Endothelial cell of umbilical vein (primary cell): ENCODE data around the gene CRYL1. TPM values are rescaled to one million over a fixed set of nuclear protein-coding genes. Genes with fewer than 3 reads are reported as not detected.

Experiments used
- BruUV-seq: library from RNA; stranded (reverse); fragments of 400-500 nt; replicated peaks from 2 replicates; lab custom pipeline; 2021; lab: Mats Ljungman, UMichigan
- CTCF ChIA-PET: fragments of 300-600, 350-600 bp; sonication (Branson Sonifier 250); formaldehyde crosslinking; loops from one replicate; lab custom pipeline; 2021; ENCODE audit warnings: antibody characterized with exemption, inconsistent platforms; lab: Charles Lee
- POLR2A ChIA-PET: fragments of 300-600, 350-600 bp; sonication (Branson Sonifier 250); formaldehyde crosslinking; loops from one replicate; lab custom pipeline; 2021; ENCODE audit warnings: antibody characterized with exemption, inconsistent platforms; lab: Charles Lee
- DNase-seq: peaks from one replicate; pipeline ENCODE4 v3.0.0-alpha.2; 2011; ENCODE audit warnings: low read depth, low spot score
- FAIRE-seq: peaks from 2 replicates; lab custom pipeline; 2011; peaks lifted over from hg19 to GRCh38; lab: Jason Lieb, UNC
- H2AFZ ChIP-seq: 2 replicates; pipeline ENCODE4 v1.6.0; 2012; ENCODE audit warnings: low read depth, low read length, control low read depth, inconsistent platforms
- H3K27ac ChIP-seq: 2 replicates; pipeline ENCODE4 v1.5.1; 2011; ENCODE audit warnings: low read depth, mild to moderate bottlenecking, control low read depth, low read length, moderate library complexity; ENCODE audit not compliant: insufficient read depth
- H3K27me3 ChIP-seq, 2 experiments: 2 replicates each; pipeline versions ENCODE4 v1.6.0 to v1.6.1; 2011; ENCODE audit warnings: low read length in 2 of 2, mixed read lengths in 1 of 2; ENCODE audit not compliant: control insufficient read depth in 2 of 2, insufficient read depth in 2 of 2
- H3K36me3 ChIP-seq, 2 experiments: 2 replicates in 1 of 2; 3 replicates in 1 of 2; pipeline ENCODE4 v1.5.1; 2011; ENCODE audit warnings: low read length in 2 of 2, mild to moderate bottlenecking in 1 of 2, moderate library complexity in 1 of 2; ENCODE audit not compliant: control insufficient read depth in 2 of 2, insufficient read depth in 2 of 2; ENCODE audit errors: extremely low read depth in 1 of 2
- H3K4me1 ChIP-seq: 3 replicates; pipeline ENCODE4 v1.5.1; 2011; ENCODE audit warnings: mild to moderate bottlenecking, low read length; ENCODE audit not compliant: control insufficient read depth, insufficient read depth; ENCODE audit errors: extremely low read depth
- H3K4me2 ChIP-seq: 2 replicates; pipeline ENCODE4 v1.6.1; 2011; ENCODE audit warnings: low read length, control low read depth, mixed read lengths; ENCODE audit not compliant: insufficient read depth
- H3K4me3 ChIP-seq, 3 experiments: fragments of 200-600 bp in 1 of 3; sonication (generic), shearing (Covaris generic) in 1 of 3; replicated peaks in 1 of 3; 2 replicates each; pipeline ENCODE4 v1.5.1; 2011 to 2016; ENCODE audit warnings: control low read depth in 3 of 3, low read length in 3 of 3, mild to moderate bottlenecking in 2 of 3, inconsistent platforms in 1 of 3, low read depth in 1 of 3, moderate library complexity in 1 of 3; ENCODE audit not compliant: insufficient read depth in 1 of 3
- H3K79me2 ChIP-seq: 2 replicates; pipeline ENCODE4 v1.6.0; 2012; ENCODE audit warnings: low read length, inconsistent platforms; ENCODE audit not compliant: control insufficient read depth, insufficient read depth
- H3K9ac ChIP-seq: replicated peaks from 2 replicates; pipeline ENCODE3; 2011; ENCODE audit warnings: low read length, control low read depth; ENCODE audit not compliant: insufficient read depth; ENCODE audit errors: extremely low read depth
- H3K9me1 ChIP-seq: replicated peaks from 3 replicates; pipeline ENCODE4 v1.6.0; 2011; ENCODE audit warnings: mild to moderate bottlenecking, low read length; ENCODE audit not compliant: control insufficient read depth, insufficient read depth; ENCODE audit errors: extremely low read depth
- H3K9me3 ChIP-seq: replicated peaks from 2 replicates; pipeline ENCODE4 v1.5.1; 2012; ENCODE audit warnings: low read length, inconsistent platforms; ENCODE audit not compliant: control insufficient read depth, insufficient read depth
- H4K20me1 ChIP-seq: replicated peaks from 2 replicates; pipeline ENCODE3; 2011; ENCODE audit warnings: mild to moderate bottlenecking, low read length; ENCODE audit not compliant: control insufficient read depth, insufficient read depth; ENCODE audit errors: extremely low read depth
- EZH2 ChIP-seq: IDR thresholded peaks from 2 replicates; pipeline ENCODE4 v1.6.1; 2012; ENCODE audit warnings: borderline replicate concordance, low read depth, mild to moderate bottlenecking, moderate library complexity, low read length, inconsistent platforms; ENCODE audit not compliant: severe bottlenecking
- FOS ChIP-seq: IDR thresholded peaks from 2 replicates; pipeline ENCODE4 v1.6.1; 2011; ENCODE audit warnings: mild to moderate bottlenecking, low read length, moderate library complexity, borderline replicate concordance; ENCODE audit not compliant: insufficient read depth
- GATA2 ChIP-seq: IDR thresholded peaks from 2 replicates; pipeline ENCODE4 v1.7.0; 2011; ENCODE audit warnings: low read depth, mild to moderate bottlenecking, moderate library complexity, mixed read lengths, low read length; ENCODE audit not compliant: insufficient read length, insufficient read depth
- JUN ChIP-seq: IDR thresholded peaks from 2 replicates; pipeline ENCODE4 v1.6.1; 2011; ENCODE audit warnings: borderline replicate concordance, low read depth; ENCODE audit not compliant: insufficient read length, insufficient read depth
- MYC ChIP-seq: IDR thresholded peaks from one replicate; pipeline ENCODE4 v1.6.1; 2011; ENCODE audit warnings: mild to moderate bottlenecking, low read depth, low read length
- POLR2A ChIP-seq: IDR thresholded peaks from 2 replicates; pipeline ENCODE4 v1.6.1; 2012; ENCODE audit warnings: low read depth, mild to moderate bottlenecking, control low read depth, low read length
- POLR2AphosphoS5 ChIP-seq: IDR thresholded peaks from 2 replicates; pipeline ENCODE4 v1.6.1; 2012; ENCODE audit warnings: low read depth, mild to moderate bottlenecking, control low read depth, low read length, moderate library complexity; ENCODE audit not compliant: insufficient read depth
- dilution Hi-C: fragments of 300-500 bp; cut with MboI; formaldehyde crosslinking; loops from one replicate; pipeline ENCODE4 v1.15.0; 2019; ENCODE audit warnings: low sequenced_read_pairs; ENCODE audit not compliant: extremely low pct_ligation_motif_present
- intact Hi-C: fragments of 100-400 bp; cut with micrococcal nuclease; formaldehyde crosslinking; loops from one replicate; pipeline ENCODE4 v1.10.0; 2022
- polyA plus RNA-seq, 4 experiments: library from polyadenylated mRNA; depleted of rRNA in 3 of 4; stranded (reverse) in 3 of 4; unstranded in 1 of 4; fragments of >200 nt; gene quantifications; 2 replicates each; pipeline versions ENCODE4 v1.2.1 to v1.2.3, GENCODE V29; 2011 to 2012; ENCODE audit warnings: missing spikeins in 1 of 4
- total RNA-seq: library from RNA; stranded (reverse); gene quantifications from 2 replicates; pipeline ENCODE4 v1.2.3, GENCODE V29; 2021
- TF ChIP-seq, protein P1 (sequence below), 2 donors: IDR thresholded peaks; 1 replicate in 1 of 2; 2 replicates in 1 of 2; pipeline ENCODE4 v1.5.1; 2011; ENCODE audit warnings: low read length in 2 of 2, mild to moderate bottlenecking in 2 of 2, moderate library complexity in 2 of 2, control low read depth in 1 of 2, inconsistent platforms in 1 of 2, low read depth in 1 of 2; ENCODE audit not compliant: insufficient read depth in 1 of 2; ENCODE audit errors: extremely low read depth in 1 of 2
- TF ChIP-seq, protein P2 (sequence below): IDR thresholded peaks from 2 replicates; pipeline ENCODE4 v1.6.1; 2011; ENCODE audit not compliant: insufficient read depth, insufficient read length

CRYL1 gene
- total and polyA plus RNA-seq, 2 donors (not counting 3 experiments of a cell fraction or from before 2014, with no cell fraction given): 13.9 to 39.0 TPM

DNA sequence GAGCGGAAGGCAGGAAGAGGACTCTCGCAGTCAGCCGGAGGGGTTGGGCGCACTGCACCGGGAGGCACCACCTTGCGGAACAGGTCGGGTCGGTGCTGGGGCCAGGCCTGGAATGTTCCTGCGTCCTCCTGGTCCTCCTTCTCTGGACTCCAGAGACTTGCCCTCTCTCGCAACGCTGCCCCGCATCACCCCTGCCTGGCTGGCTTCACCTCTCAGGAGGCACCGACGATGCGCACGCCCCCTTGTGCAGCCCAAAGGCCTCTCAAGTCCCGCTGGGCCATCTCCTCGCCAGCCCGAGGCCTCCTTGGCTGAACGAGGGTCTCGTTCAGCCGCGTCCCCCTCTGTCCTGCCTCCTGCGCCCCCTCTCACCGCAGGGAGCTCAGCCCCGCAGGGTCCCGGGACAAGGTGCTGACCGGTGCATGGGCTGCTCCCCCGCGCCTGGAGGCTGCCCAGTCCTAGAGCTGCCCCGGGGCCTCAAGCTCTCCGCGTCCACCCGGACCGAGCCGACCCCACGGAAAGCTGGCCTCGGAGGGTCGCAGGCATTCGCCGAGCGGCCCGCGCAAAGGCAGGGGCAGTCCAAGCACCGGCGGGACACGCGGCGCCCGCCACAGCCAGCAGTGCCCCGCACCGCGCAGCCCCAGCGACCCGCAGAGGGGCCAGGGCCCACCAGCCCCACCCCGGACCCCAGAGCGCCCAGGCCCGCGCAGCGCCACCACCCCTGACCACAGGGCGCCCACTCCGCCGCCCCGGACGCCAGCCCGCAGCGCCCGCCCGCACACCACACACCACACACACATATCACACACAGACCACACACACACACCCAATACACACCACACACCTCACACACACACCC, 133.8 kb downstream of the CRYL1 start:
- Histone ChIP-seq H2AFZ (no peak overlapping the region), H3K4me1 (no peaks in the 10 kb centered on the region), H3K27me3 (no peaks in the 10 kb centered on the region), H3K9ac (no peak overlapping the region), H3K4me2 (no peak overlapping the region), H3K9me3 (no peaks in the 10 kb centered on the region), H3K9me1 (no peaks in the 10 kb centered on the region), H3K36me3 (no peaks in the 10 kb centered on the region), H3K4me3 (no peak overlapping the region), H4K20me1 (no peaks in the 10 kb centered on the region), H3K27ac (no peak overlapping the region), H3K79me2 (no peaks in the 10 kb centered on the region)
- no TSS peak for BruUV-seq
- intact Hi-C loops (no loop called here), dilution Hi-C loops (no loop called here)
- FAIRE-seq (no peak), DNase-seq (no peak)
- ChIA-PET POLR2A (no interaction called here), CTCF (no interaction called here)
- TF ChIP-seq MYC: no peak
- TF ChIP-seq JUN: no peak
- TF ChIP-seq POLR2A: no peak
- no peak for TF ChIP-seq FOS

DNA sequence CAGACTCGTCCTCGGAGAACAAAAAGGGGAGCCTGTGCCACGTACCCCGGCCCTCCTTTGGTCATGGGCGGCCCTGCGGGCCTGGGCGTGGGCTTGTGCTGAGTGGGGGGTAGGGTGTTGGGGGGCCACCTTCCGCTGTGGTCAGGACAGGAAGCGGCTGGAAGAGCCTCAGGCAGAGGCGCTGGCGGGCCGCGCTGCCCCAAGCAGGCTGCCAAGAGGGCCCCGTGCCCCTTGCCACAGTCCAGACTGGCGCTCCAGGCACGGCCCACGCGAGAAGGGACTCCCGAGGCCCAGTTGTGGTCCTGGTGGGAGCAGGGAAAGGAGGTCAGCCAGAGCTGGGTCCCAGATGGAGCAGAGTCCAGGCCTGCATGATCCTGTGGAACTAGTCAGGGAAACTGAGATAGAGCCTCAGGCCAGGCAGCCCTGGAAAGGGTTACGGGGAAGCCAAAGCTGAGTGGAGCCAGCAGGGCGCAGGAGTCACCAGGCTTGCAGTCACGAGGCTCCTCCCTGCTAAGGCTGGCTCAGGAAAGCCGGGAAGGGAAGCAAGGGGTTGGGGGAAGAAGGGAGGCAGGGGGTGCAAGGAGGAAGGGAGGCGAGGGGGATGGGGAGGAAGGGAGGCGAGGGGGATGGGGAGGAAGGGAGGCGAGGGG, 135.0 kb downstream of the CRYL1 start:
- Histone ChIP-seq H3K4me3 (no peak overlapping the region), H2AFZ (no peak overlapping the region), H3K27ac (no peak overlapping the region), H3K36me3 (no peaks in the 10 kb centered on the region), H3K4me1 (no peaks in the 10 kb centered on the region), H3K9me1 (no peaks in the 10 kb centered on the region), H4K20me1 (no peaks in the 10 kb centered on the region), H3K4me2 (no peak overlapping the region), H3K79me2 (no peaks in the 10 kb centered on the region), H3K9ac (no peak overlapping the region), H3K27me3 (no peaks in the 10 kb centered on the region), H3K9me3 (no peaks in the 10 kb centered on the region)
- ChIA-PET POLR2A (no interaction called here), CTCF (no interaction called here)
- FAIRE-seq: no peak
- BruUV-seq: no TSS peak
- dilution Hi-C loops: no loop called here
- DNase-seq: no peak
- no peak for TF ChIP-seq EZH2
- TF ChIP-seq POLR2AphosphoS5: no peak
- TF ChIP-seq, protein P1, sequence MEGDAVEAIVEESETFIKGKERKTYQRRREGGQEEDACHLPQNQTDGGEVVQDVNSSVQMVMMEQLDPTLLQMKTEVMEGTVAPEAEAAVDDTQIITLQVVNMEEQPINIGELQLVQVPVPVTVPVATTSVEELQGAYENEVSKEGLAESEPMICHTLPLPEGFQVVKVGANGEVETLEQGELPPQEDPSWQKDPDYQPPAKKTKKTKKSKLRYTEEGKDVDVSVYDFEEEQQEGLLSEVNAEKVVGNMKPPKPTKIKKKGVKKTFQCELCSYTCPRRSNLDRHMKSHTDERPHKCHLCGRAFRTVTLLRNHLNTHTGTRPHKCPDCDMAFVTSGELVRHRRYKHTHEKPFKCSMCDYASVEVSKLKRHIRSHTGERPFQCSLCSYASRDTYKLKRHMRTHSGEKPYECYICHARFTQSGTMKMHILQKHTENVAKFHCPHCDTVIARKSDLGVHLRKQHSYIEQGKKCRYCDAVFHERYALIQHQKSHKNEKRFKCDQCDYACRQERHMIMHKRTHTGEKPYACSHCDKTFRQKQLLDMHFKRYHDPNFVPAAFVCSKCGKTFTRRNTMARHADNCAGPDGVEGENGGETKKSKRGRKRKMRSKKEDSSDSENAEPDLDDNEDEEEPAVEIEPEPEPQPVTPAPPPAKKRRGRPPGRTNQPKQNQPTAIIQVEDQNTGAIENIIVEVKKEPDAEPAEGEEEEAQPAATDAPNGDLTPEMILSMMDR (IDR thresholded peaks at IDR 0.05; ENCODE audit: extremely low read depth in 1 of 2, insufficient read depth in 1 of 2, low read depth in 1 of 2, low read length in 2 of 2): no peak
- no peak for TF ChIP-seq JUN
- no peak for TF ChIP-seq GATA2
- no peak for TF ChIP-seq POLR2A
- TF ChIP-seq FOS: no peak
- TF ChIP-seq, protein P2, sequence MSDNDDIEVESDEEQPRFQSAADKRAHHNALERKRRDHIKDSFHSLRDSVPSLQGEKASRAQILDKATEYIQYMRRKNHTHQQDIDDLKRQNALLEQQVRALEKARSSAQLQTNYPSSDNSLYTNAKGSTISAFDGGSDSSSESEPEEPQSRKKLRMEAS: no peak
- TF ChIP-seq MYC: no peak
- intact Hi-C loops: no loop called here
